Thyroid gland (tissue), 4 donors: ENCODE results near the gene PRPF39.

ENCODE experiments used
- CTCF ChIP-seq, 6 experiments: fragments of 200-600 bp in 3 of 6; fragments of 450-650 bp in 3 of 6; sonication (generic) in 3 of 6; IDR thresholded peaks; one replicate each; pipeline ENCODE4 v1.5.1; 2016 to 2019; ENCODE audit warnings: antibody characterized with exemption in 6 of 6, mild to moderate bottlenecking in 2 of 6, inconsistent platforms in 1 of 6, moderate library complexity in 1 of 6
- POLR2A ChIP-seq, 2 donors: fragments of 450-650 bp; IDR thresholded peaks; one replicate each; pipeline ENCODE4 v1.6.1; 2017; ENCODE audit warnings: antibody characterized with exemption in 2 of 2, mild to moderate bottlenecking in 2 of 2, moderate library complexity in 1 of 2

GRCh38 chr14:45041641-45042040 lies 42.3 kb upstream of the PRPF39 start:
- TF ChIP-seq CTCF (IDR thresholded peaks at IDR 0.05) (no peak), POLR2A (IDR thresholded peaks at IDR 0.05) (no peak)
